Caco-2 (cell line): ENCODE results near the gene CDR2. TPM values are rescaled to one million over a fixed set of nuclear protein-coding genes. Genes with fewer than 3 reads are reported as not detected.
"Not testable (repeated sequence)": the region's sequence is repeated elsewhere in the genome, so short reads cannot be mapped to it uniquely, and the experiment has no call there.

Experiments
- BruUV-seq: library from RNA; stranded (reverse); fragments of 400-500 nt; replicated peaks from 2 replicates; lab custom pipeline; 2021; lab: Mats Ljungman, UMichigan
- CTCF ChIA-PET: fragments of 300-600 bp; sonication (Branson Sonifier 250); formaldehyde crosslinking; loops from one replicate; lab custom pipeline; 2022; ENCODE audit warnings: antibody characterized with exemption; lab: Charles Lee
- POLR2A ChIA-PET: fragments of 300-600 bp; sonication (Branson Sonifier 250); formaldehyde crosslinking; loops from one replicate; lab custom pipeline; 2022; ENCODE audit warnings: antibody characterized with exemption; lab: Charles Lee
- DNase-seq, 2 experiments: peaks; one replicate each; pipeline versions ENCODE4 v3.0.0 to v3.0.0-alpha.2; 2020 to 2022
- H3K27me3 ChIP-seq: replicated peaks from 2 replicates; pipeline ENCODE4 v1.6.0; 2011; ENCODE audit warnings: low read length; ENCODE audit not compliant: control insufficient read depth, insufficient read depth
- H3K36me3 ChIP-seq: 2 replicates; pipeline ENCODE4 v1.5.1; 2011; ENCODE audit warnings: low read length; ENCODE audit not compliant: control insufficient read depth, insufficient read depth
- H3K4me1 ChIP-seq: fragments of 250-450 bp; sonication (Bioruptor Pico); 2 replicates; pipeline ENCODE4 v1.5.1; 2020; ENCODE audit warnings: mild to moderate bottlenecking
- H3K4me3 ChIP-seq: 2 replicates; pipeline ENCODE4 v1.5.1; 2011; ENCODE audit warnings: low read depth, mild to moderate bottlenecking, control low read depth, low read length
- H3K9me3 ChIP-seq: fragments of 250-450 bp; sonication (Bioruptor Pico); 2 replicates; pipeline ENCODE4 v1.5.1; 2020; ENCODE audit warnings: mild to moderate bottlenecking, moderate library complexity
- H3K27ac Mint-ChIP-seq: one replicate; pipeline ENCODE4 v1.8.0; 2022; ENCODE audit warnings: mixed read lengths; ENCODE audit not compliant: unreplicated experiment
- H3K27me3 Mint-ChIP-seq: one replicate; pipeline ENCODE4 v1.8.0; 2022; ENCODE audit warnings: mixed read lengths; ENCODE audit not compliant: insufficient read depth, unreplicated experiment
- H3K36me3 Mint-ChIP-seq: one replicate; pipeline ENCODE4 v1.8.0; 2022; ENCODE audit warnings: mild to moderate bottlenecking, mixed read lengths; ENCODE audit not compliant: insufficient read depth, unreplicated experiment
- H3K4me1 Mint-ChIP-seq: one replicate; pipeline ENCODE4 v1.8.0; 2022; ENCODE audit warnings: low read depth, mixed read lengths; ENCODE audit not compliant: unreplicated experiment
- H3K4me3 Mint-ChIP-seq: one replicate; pipeline ENCODE4 v1.8.0; 2022; ENCODE audit warnings: mild to moderate bottlenecking, moderate library complexity, mixed read lengths; ENCODE audit not compliant: unreplicated experiment
- H3K9me3 Mint-ChIP-seq: one replicate; pipeline ENCODE4 v1.8.0; 2022; ENCODE audit warnings: mixed read lengths; ENCODE audit not compliant: unreplicated experiment
- intact Hi-C: fragments of 100-400 bp; cut with micrococcal nuclease; formaldehyde crosslinking; loops from one replicate; pipeline ENCODE4 v1.10.0; 2022; ENCODE audit not compliant: unreplicated experiment
- total RNA-seq: library from RNA; stranded (reverse); gene quantifications from 2 replicates; pipeline ENCODE4 v1.2.3, GENCODE V29; 2022
- TF ChIP-seq, protein P1 (sequence below), 2 experiments: fragments of 200-600 bp in 1 of 2; IDR thresholded peaks; 1 replicate in 1 of 2; 2 replicates in 1 of 2; pipeline versions ENCODE4 v1.5.1 to v1.8.0; 2011 to 2022; ENCODE audit warnings: antibody characterized with exemption in 1 of 2, control low read depth in 1 of 2, inconsistent platforms in 1 of 2, low read depth in 1 of 2, low read length in 1 of 2, mild to moderate bottlenecking in 1 of 2, moderate library complexity in 1 of 2; ENCODE audit not compliant: insufficient read depth in 1 of 2, severe bottlenecking in 1 of 2, unreplicated experiment in 1 of 2

Gene CDR2
- total RNA-seq, 1 experiment from 2014 or later: 24.3 TPM

- Mint-ChIP-seq H3K4me1 (peaks cover 9% of the 10 kb centered on the region), H3K27ac (no peak overlapping the region), H3K36me3 (peaks cover 41% of the 10 kb centered on the region), H3K27me3 (no peaks in the 10 kb centered on the region), H3K9me3 (no peaks in the 10 kb centered on the region), H3K4me3 (peak overlapping the region; percentile 24)
- no TSS peak for BruUV-seq
- Histone ChIP-seq H3K36me3 (no peaks in the 10 kb centered on the region), H3K9me3 (no peaks in the 10 kb centered on the region), H3K27me3 (no peaks in the 10 kb centered on the region), H3K4me1 (peaks cover 62% of the 10 kb centered on the region), H3K4me3 (no peak overlapping the region)
- ChIA-PET POLR2A (no interaction called here), CTCF (no interaction called here)
- TF ChIP-seq, protein P1, sequence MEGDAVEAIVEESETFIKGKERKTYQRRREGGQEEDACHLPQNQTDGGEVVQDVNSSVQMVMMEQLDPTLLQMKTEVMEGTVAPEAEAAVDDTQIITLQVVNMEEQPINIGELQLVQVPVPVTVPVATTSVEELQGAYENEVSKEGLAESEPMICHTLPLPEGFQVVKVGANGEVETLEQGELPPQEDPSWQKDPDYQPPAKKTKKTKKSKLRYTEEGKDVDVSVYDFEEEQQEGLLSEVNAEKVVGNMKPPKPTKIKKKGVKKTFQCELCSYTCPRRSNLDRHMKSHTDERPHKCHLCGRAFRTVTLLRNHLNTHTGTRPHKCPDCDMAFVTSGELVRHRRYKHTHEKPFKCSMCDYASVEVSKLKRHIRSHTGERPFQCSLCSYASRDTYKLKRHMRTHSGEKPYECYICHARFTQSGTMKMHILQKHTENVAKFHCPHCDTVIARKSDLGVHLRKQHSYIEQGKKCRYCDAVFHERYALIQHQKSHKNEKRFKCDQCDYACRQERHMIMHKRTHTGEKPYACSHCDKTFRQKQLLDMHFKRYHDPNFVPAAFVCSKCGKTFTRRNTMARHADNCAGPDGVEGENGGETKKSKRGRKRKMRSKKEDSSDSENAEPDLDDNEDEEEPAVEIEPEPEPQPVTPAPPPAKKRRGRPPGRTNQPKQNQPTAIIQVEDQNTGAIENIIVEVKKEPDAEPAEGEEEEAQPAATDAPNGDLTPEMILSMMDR (IDR thresholded peaks at IDR 0.05; ENCODE audit: insufficient read depth in 1 of 2, low read depth in 1 of 2, low read length in 1 of 2, severe bottlenecking in 1 of 2, unreplicated experiment in 1 of 2): no peak
- DNase-seq: no peak
- intact Hi-C loops: loop anchor here (2.0 kb wide), 1 partner anchor 73 kb away; the partner anchor contains the start of gene POLR3E
Measured at GRCh38 chr16:22369221-22369811, 5.1 kb downstream of the CDR2 start.

DNA sequence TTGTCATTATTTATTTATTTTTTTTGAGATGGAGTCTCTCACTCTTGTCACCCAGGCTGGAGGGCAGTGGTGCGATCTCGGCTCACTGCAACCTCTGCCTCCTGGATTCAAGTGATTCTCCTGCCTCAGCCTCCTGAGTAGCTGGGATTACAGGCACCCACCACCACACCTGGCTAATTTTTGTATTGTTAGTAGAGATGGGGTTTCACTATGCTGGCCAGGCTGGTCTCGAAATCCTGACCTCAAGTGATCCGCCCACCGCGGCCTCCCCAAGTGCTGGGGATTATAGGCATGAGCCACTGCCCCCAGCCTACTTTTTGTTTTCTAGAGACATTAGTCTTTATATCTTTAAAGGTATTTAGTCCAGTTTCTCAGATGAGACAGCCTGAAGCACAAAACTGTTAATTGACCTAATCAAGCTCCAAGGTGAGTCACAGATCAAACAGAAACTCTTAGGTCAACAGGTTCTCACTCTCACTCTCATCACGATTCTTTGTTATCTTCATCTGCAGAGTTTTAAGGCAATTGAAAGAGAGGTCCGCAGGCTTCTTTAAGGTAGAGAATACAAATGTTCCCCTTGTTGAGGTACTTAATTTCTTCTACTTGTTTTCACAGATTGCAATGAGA lies 6.1 kb downstream of the CDR2 start:
- BruUV-seq, H3K4me3 Mint-ChIP-seq, H3K27me3 ChIP-seq, H3K4me3 ChIP-seq, H3K9me3 ChIP-seq, H3K36me3 ChIP-seq, POLR2A ChIA-PET, H3K27ac Mint-ChIP-seq, DNase-seq, H3K9me3 Mint-ChIP-seq, CTCF ChIA-PET, H3K4me1 Mint-ChIP-seq, H3K27me3 Mint-ChIP-seq: not testable (repeated sequence)
- H3K4me1 ChIP-seq: peaks cover 62% of the 10 kb centered on the region
- intact Hi-C loops: loop anchor here (2.0 kb wide), 1 partner anchor 72 kb away; the partner anchor contains the start of gene POLR3E
- peaks cover 45% of the 10 kb centered on the region for H3K36me3 Mint-ChIP-seq

DNA sequence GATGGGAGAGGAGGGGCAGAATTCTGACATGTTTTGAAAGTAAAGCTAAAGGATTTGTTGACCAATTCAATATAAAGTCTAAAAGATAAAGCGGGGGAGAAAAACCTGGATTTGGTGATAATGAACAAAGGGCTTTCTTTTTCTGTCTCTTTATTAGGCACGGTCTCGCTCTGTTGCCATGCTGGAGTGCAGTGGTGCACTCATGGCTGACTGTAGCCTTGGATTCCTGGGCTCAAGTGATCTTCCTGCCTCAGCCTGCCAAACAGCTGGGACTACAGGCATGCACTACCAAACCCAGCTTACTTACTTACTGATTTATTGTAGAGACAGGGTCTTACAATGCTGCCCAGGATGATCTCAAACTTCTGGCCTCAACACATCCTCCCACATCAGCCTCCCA lies 7.5 kb downstream of the CDR2 start:
- H3K4me3 ChIP-seq: no peak overlapping the region
- H3K4me1 Mint-ChIP-seq: peaks cover 6% of the 10 kb centered on the region
- H3K9me3 ChIP-seq: no peaks in the 10 kb centered on the region
- DNase-seq: no peak
- no peaks in the 10 kb centered on the region for H3K27me3 Mint-ChIP-seq
- H3K4me3 Mint-ChIP-seq: no peak overlapping the region
- no TSS peak for BruUV-seq
- H3K9me3 Mint-ChIP-seq: no peaks in the 10 kb centered on the region
- H3K27ac Mint-ChIP-seq: no peak overlapping the region
- TF ChIP-seq, protein P1 (IDR thresholded peaks at IDR 0.05; ENCODE audit: insufficient read depth in 1 of 2, low read depth in 1 of 2, low read length in 1 of 2, severe bottlenecking in 1 of 2, unreplicated experiment in 1 of 2): no peak
- H3K36me3 ChIP-seq: no peaks in the 10 kb centered on the region; the same call in 1 of the 2 replicates
- no peaks in the 10 kb centered on the region for H3K27me3 ChIP-seq
- intact Hi-C loops: no loop called here
- peaks cover 54% of the 10 kb centered on the region for H3K4me1 ChIP-seq
- POLR2A ChIA-PET: no interaction called here
- CTCF ChIA-PET: no interaction called here
- peaks cover 54% of the 10 kb centered on the region for H3K36me3 Mint-ChIP-seq
